Activated CD8-positive, alpha-beta T cell treated with anti-CD3 and anti-CD28 coated beads for 36 hours (primary cell): Measurements from ENCODE around the gene CPSF3. TPM values are rescaled to one million over a fixed set of nuclear protein-coding genes. Genes with fewer than 3 reads are reported as not detected.

Experiments used
- ATAC-seq: fragments of 200-7000 bp; cut with Tn5 transposase; one replicate; pipeline ENCODE4 v1.10.0; 2021; ENCODE audit warnings: mild to moderate bottlenecking, moderate library complexity
- CTCF ChIA-PET: fragments of 350-600 bp; sonication (Branson Sonifier 250); formaldehyde crosslinking; loops from one replicate; lab custom pipeline; 2021; ENCODE audit warnings: antibody characterized with exemption; lab: Charles Lee
- POLR2A ChIA-PET: fragments of 350-600 bp; sonication (Branson Sonifier 250); formaldehyde crosslinking; loops from one replicate; lab custom pipeline; 2021; ENCODE audit warnings: antibody characterized with exemption; lab: Charles Lee
- DNase-seq: peaks from one replicate; pipeline ENCODE4 v3.0.0-alpha.2; 2020
- H3K27ac Mint-ChIP-seq: one replicate; pipeline ENCODE4 v1.8.0; 2021; ENCODE audit warnings: mild to moderate bottlenecking, mixed read lengths
- H3K27me3 Mint-ChIP-seq: one replicate; pipeline ENCODE4 v1.8.0; 2021; ENCODE audit warnings: mixed read lengths
- H3K36me3 Mint-ChIP-seq: one replicate; pipeline ENCODE4 v1.8.0; 2021; ENCODE audit warnings: low read depth, mixed read lengths
- H3K4me1 Mint-ChIP-seq: one replicate; pipeline ENCODE4 v1.8.0; 2021; ENCODE audit warnings: low read depth, mixed read lengths
- H3K4me3 Mint-ChIP-seq: one replicate; pipeline ENCODE4 v1.8.0; 2021; ENCODE audit warnings: mild to moderate bottlenecking, moderate library complexity, mixed read lengths
- H3K9me3 Mint-ChIP-seq: one replicate; pipeline ENCODE4 v1.8.0; 2021; ENCODE audit warnings: mixed read lengths
- CTCF ChIP-seq: fragments of 200-600 bp; IDR thresholded peaks from one replicate; pipeline ENCODE4 v1.8.0; 2022; ENCODE audit warnings: antibody characterized with exemption, mild to moderate bottlenecking
- intact Hi-C: fragments of 100-400 bp; cut with micrococcal nuclease; formaldehyde crosslinking; loops from one replicate; pipeline ENCODE4 v1.10.0; 2022
- total RNA-seq, 2 experiments: library from RNA; stranded (reverse); gene quantifications; one replicate each; pipeline ENCODE4 v1.2.3, GENCODE V29; 2021

The CPSF3 gene
- total RNA-seq, 2 experiments from 2014 or later: 72.2 to 73.0 TPM

- peaks cover 44% of the 10 kb centered on the region for H3K36me3 Mint-ChIP-seq
- H3K4me3 Mint-ChIP-seq: no peak overlapping the region
- no peaks in the 10 kb centered on the region for H3K9me3 Mint-ChIP-seq
- H3K27ac Mint-ChIP-seq: peak overlapping the region; percentile 46
- no peak for ATAC-seq
- no peak for TF ChIP-seq CTCF
- ChIA-PET CTCF (interaction anchor here (1.1 to 1.7 kb wide), 3 partner anchors 17 to 282 kb away, joined by 3 read pairs; no protein-coding TSS in a partner anchor), POLR2A (interaction anchor here (0.8 kb wide), 1 partner anchor 39 kb away, joined by 3 read pairs; the partner anchor contains the start of gene ADAM17)
- no peak for DNase-seq
- H3K27me3 Mint-ChIP-seq: no peaks in the 10 kb centered on the region
- H3K4me1 Mint-ChIP-seq: no peaks in the 10 kb centered on the region
- intact Hi-C loops: no loop called here
Observed at GRCh38 chr2:9517118-9517782, 93.8 kb downstream of the CPSF3 start.

- DNase-seq: no peak
Observed at GRCh38 chr2:9518163-9518562, 94.7 kb downstream of the CPSF3 start.

GRCh38 chr2:9518780-9519179 is 95.3 kb downstream of the CPSF3 start:
- DNase-seq (no peak), ATAC-seq (no peak)
- Mint-ChIP-seq H3K36me3 (peaks cover 37% of the 10 kb centered on the region), H3K4me3 (no peak overlapping the region), H3K27me3 (no peaks in the 10 kb centered on the region), H3K27ac (no peak overlapping the region), H3K9me3 (no peaks in the 10 kb centered on the region), H3K4me1 (no peaks in the 10 kb centered on the region)
- ChIA-PET CTCF (interaction anchor here (1.6 to 1.7 kb wide), 2 partner anchors 16 to 281 kb away, joined by 3 read pairs; no protein-coding TSS in a partner anchor), POLR2A (interaction anchor here (0.7 kb wide), 1 partner anchor 688 kb away, joined by 3 read pairs; no protein-coding TSS in a partner anchor)
- intact Hi-C loops: no loop called here
- TF ChIP-seq CTCF: no peak

More at GRCh38 chr2:9518163-9518562, 94.7 kb downstream of the CPSF3 start:
- H3K27me3 Mint-ChIP-seq: no peaks in the 10 kb centered on the region
- no peak overlapping the region for H3K4me3 Mint-ChIP-seq
- intact Hi-C loops: no loop called here
- ATAC-seq: no peak
- no peaks in the 10 kb centered on the region for H3K9me3 Mint-ChIP-seq
- ChIA-PET POLR2A (interaction anchor here (0.7 to 0.8 kb wide), 2 partner anchors 38 to 688 kb away, joined by 3 read pairs; partner anchors contain the start of gene ADAM17), CTCF (interaction anchor here (1.1 to 1.7 kb wide), 3 partner anchors 16 to 281 kb away, joined by 3 read pairs; no protein-coding TSS in a partner anchor)
- no peaks in the 10 kb centered on the region for H3K4me1 Mint-ChIP-seq
- peaks cover 41% of the 10 kb centered on the region for H3K36me3 Mint-ChIP-seq
- no peak for TF ChIP-seq CTCF
- no peak overlapping the region for H3K27ac Mint-ChIP-seq

- Mint-ChIP-seq H3K27me3 (no peaks in the 10 kb centered on the region), H3K36me3 (peaks cover 35% of the 10 kb centered on the region), H3K9me3 (no peaks in the 10 kb centered on the region), H3K4me1 (no peaks in the 10 kb centered on the region), H3K4me3 (no peak overlapping the region), H3K27ac (no peak overlapping the region)
- no peak for DNase-seq
- ChIA-PET CTCF (interaction anchor here (1.0 kb wide), 1 partner anchor 553 kb away, joined by 3 read pairs; no protein-coding TSS in a partner anchor), POLR2A (no interaction called here)
- no peak for ATAC-seq
- TF ChIP-seq CTCF: no peak
- intact Hi-C loops: no loop called here
Observed at GRCh38 chr2:9519250-9519649, 95.8 kb downstream of the CPSF3 start.

Other genes with a start within 250 kb of the CPSF3 start
- not detected for gene ASAP2, start 216.8 kb upstream of the CPSF3 start, total RNA-seq
- 100 to 1,000 TPM; 111 to 117 TPM for gene ITGB1BP1, start 126 bp upstream of the CPSF3 start, total RNA-seq
- 10 to 100 TPM; 64.9 to 67.3 TPM for gene IAH1, start 50.9 kb downstream of the CPSF3 start, total RNA-seq
- gene ADAM17, start 132.2 kb downstream of the CPSF3 start, total RNA-seq: 10 to 100 TPM; 14.2 to 15.9 TPM
- gene YWHAQ, start 207.3 kb downstream of the CPSF3 start, total RNA-seq: 100 to 1,000 TPM; 341 to 368 TPM